ENCODE measurements around the gene CD300LF. TPM values are rescaled to one million over a fixed set of nuclear protein-coding genes. Genes with fewer than 3 reads are reported as not detected.

Gene CD300LF
- total RNA-seq, 1 donor from 2014 or later, result not detected

- TF ChIP-seq CTCF (IDR thresholded peaks at IDR 0.05; ENCODE audit: unreplicated experiment), result no peak
- H3K4me3 Mint-ChIP-seq, result no peak overlapping the region
- H3K4me1 Mint-ChIP-seq, result no peaks in the 10 kb centered on the region
- H3K27me3 Mint-ChIP-seq (ENCODE audit: low read depth), result peaks cover 40% of the 10 kb centered on the region
- no peak for DNase-seq (ENCODE audit: low spot score in 2 of 2, unreplicated experiment in 2 of 2)
- no peaks in the 10 kb centered on the region for H3K9me3 Mint-ChIP-seq
- H3K27ac Mint-ChIP-seq, result no peak overlapping the region
- no peaks in the 10 kb centered on the region for H3K36me3 Mint-ChIP-seq
Measured at GRCh38 chr17:74720506-74720905, 7.8 kb upstream of the CD300LF start.

DNA sequence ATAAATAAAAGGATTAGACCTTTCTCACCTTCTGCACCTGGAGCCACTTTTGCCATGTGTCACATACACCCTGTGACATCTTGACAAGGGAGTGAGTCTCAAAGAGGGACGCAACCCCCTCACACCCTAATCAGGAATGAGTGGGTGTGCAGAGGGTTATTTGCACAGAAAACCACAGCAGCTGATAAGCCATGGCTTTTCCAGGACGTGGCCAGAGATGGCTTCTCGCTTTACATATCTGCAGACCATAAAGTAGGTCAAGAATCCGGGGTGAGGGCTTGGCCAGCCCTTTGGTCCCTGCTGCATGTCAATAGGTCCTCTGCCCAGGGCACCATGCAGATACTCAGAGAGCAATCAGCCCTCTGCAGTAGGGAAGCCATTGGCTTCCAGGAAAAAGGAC is 2.4 kb upstream of the CD300LF start:
- no peak for TF ChIP-seq CTCF (IDR thresholded peaks at IDR 0.05; ENCODE audit: unreplicated experiment)
- no peak for DNase-seq (ENCODE audit: low spot score in 2 of 2, unreplicated experiment in 2 of 2)
- no peaks in the 10 kb centered on the region for H3K9me3 Mint-ChIP-seq
- H3K27me3 Mint-ChIP-seq (ENCODE audit: low read depth), result peaks cover 44% of the 10 kb centered on the region
- no peak overlapping the region for H3K27ac Mint-ChIP-seq
- H3K36me3 Mint-ChIP-seq, result no peaks in the 10 kb centered on the region
- H3K4me1 Mint-ChIP-seq, result no peaks in the 10 kb centered on the region
- no peak overlapping the region for H3K4me3 Mint-ChIP-seq

- no peak overlapping the region for H3K27ac Mint-ChIP-seq
- no peak overlapping the region for H3K4me3 Mint-ChIP-seq
- no peaks in the 10 kb centered on the region for H3K4me1 Mint-ChIP-seq
- H3K36me3 Mint-ChIP-seq, result no peaks in the 10 kb centered on the region
- peaks cover 41% of the 10 kb centered on the region for H3K27me3 Mint-ChIP-seq (ENCODE audit: low read depth)
- no peak for TF ChIP-seq CTCF (IDR thresholded peaks at IDR 0.05; ENCODE audit: unreplicated experiment)
- no peak for DNase-seq (ENCODE audit: low spot score in 2 of 2, unreplicated experiment in 2 of 2)
- no peaks in the 10 kb centered on the region for H3K9me3 Mint-ChIP-seq
Measured at GRCh38 chr17:74713171-74713755, 540 bp upstream of the CD300LF start.

- Mint-ChIP-seq H3K36me3 (no peaks in the 10 kb centered on the region), H3K27ac (no peak overlapping the region), H3K27me3 (ENCODE audit: low read depth) (peaks cover 41% of the 10 kb centered on the region), H3K4me3 (no peak overlapping the region), H3K9me3 (no peaks in the 10 kb centered on the region), H3K4me1 (no peaks in the 10 kb centered on the region)
- no peak for DNase-seq (ENCODE audit: low spot score in 2 of 2, unreplicated experiment in 2 of 2)
- TF ChIP-seq CTCF (IDR thresholded peaks at IDR 0.05; ENCODE audit: unreplicated experiment), result no peak
Measured at GRCh38 chr17:74712301-74712700, 422 bp downstream of the CD300LF start.

- no peaks in the 10 kb centered on the region for H3K36me3 Mint-ChIP-seq
Measured at GRCh38 chr17:74711058-74711824, 1.5 kb downstream of the CD300LF start.

More at GRCh38 chr17:74711058-74711824, 1.5 kb downstream of the CD300LF start:
- H3K27me3 Mint-ChIP-seq (ENCODE audit: low read depth), result peaks cover 48% of the 10 kb centered on the region
- H3K4me1 Mint-ChIP-seq, result no peaks in the 10 kb centered on the region
- TF ChIP-seq CTCF (IDR thresholded peaks at IDR 0.05; ENCODE audit: unreplicated experiment), result no peak
- no peak overlapping the region for H3K27ac Mint-ChIP-seq
- no peak overlapping the region for H3K4me3 Mint-ChIP-seq
- no peaks in the 10 kb centered on the region for H3K9me3 Mint-ChIP-seq
- no peak for DNase-seq (ENCODE audit: low spot score in 2 of 2, unreplicated experiment in 2 of 2)

All from mesothelial cell of epicardium (in vitro differentiated cells).